GM12801 (cell line): ENCODE data around the gene MINAR2.

ENCODE experiments used
- CTCF ChIP-seq: IDR thresholded peaks from one replicate; pipeline ENCODE4 v1.5.1; 2011; ENCODE audit warnings: control low read depth; ENCODE audit not compliant: insufficient read length; ENCODE audit errors: extremely low read depth

MINAR2 gene

GRCh38 chr5:129781594-129781993 is 33.7 kb downstream of the MINAR2 start:
- no peak for TF ChIP-seq CTCF

GRCh38 chr5:129803403-129803802 is 55.5 kb downstream of the MINAR2 start:
- no peak for TF ChIP-seq CTCF

- TF ChIP-seq CTCF, result no peak
Observed at GRCh38 chr5:129804705-129805104, 56.8 kb downstream of the MINAR2 start.

GRCh38 chr5:129807162-129807814 is 59.4 kb downstream of the MINAR2 start:
- no peak for TF ChIP-seq CTCF
